ENCODE measurements around the gene PHACTR1. TPM values are rescaled to one million over a fixed set of nuclear protein-coding genes. Genes with fewer than 3 reads are reported as not detected.

The PHACTR1 gene
- total RNA-seq, 1 donor from 2014 or later = 0.26 TPM

GRCh38 chr6:12977806-12978205, 261.2 kb downstream of the PHACTR1 start:
- DNase-seq = no peak
- Mint-ChIP-seq H3K4me1 (no peaks in the 10 kb centered on the region), H3K27me3 (peaks cover 9% of the 10 kb centered on the region), H3K27ac (no peak overlapping the region), H3K36me3 (ENCODE audit: low read depth) (no peaks in the 10 kb centered on the region), H3K4me3 (no peak overlapping the region), H3K9me3 (no peaks in the 10 kb centered on the region)
- intact Hi-C loops (cut with micrococcal nuclease) = no loop called here

GRCh38 chr6:12980741-12981140, 264.2 kb downstream of the PHACTR1 start:
- Mint-ChIP-seq H3K27ac (no peak overlapping the region), H3K9me3 (peaks cover 6% of the 10 kb centered on the region), H3K4me1 (no peaks in the 10 kb centered on the region), H3K4me3 (no peak overlapping the region), H3K27me3 (peaks cover 2% of the 10 kb centered on the region), H3K36me3 (ENCODE audit: low read depth) (no peaks in the 10 kb centered on the region)
- intact Hi-C loops (cut with micrococcal nuclease) = no loop called here
- no peak for DNase-seq

DNA sequence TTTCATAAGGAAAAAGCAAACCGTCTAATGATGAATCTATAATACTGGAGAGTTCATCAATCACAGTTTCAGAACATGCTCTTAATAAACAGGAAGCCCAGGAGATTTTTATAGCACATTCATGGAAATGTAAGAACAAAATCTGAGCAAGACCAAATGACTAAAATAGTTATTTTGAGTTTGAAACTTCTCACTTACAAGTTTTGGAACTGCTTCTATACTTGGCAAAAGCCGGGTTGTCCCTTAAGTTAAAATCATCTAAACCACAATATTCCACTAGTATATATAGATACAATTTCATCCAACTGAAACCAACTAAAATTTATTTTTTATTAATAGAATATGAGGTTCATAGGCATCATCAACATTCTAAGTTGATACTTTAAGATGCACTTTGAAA, 268.2 kb downstream of the PHACTR1 start:
- DNase-seq = no peak
- peaks cover 6% of the 10 kb centered on the region for H3K9me3 Mint-ChIP-seq
- no peaks in the 10 kb centered on the region for H3K36me3 Mint-ChIP-seq (ENCODE audit: low read depth)
- no peak overlapping the region for H3K27ac Mint-ChIP-seq
- peaks cover 4% of the 10 kb centered on the region for H3K27me3 Mint-ChIP-seq
- H3K4me3 Mint-ChIP-seq = no peak overlapping the region
- H3K4me1 Mint-ChIP-seq = no peaks in the 10 kb centered on the region
- intact Hi-C loops (cut with micrococcal nuclease) = no loop called here

- no peak overlapping the region for H3K27ac Mint-ChIP-seq
- H3K4me3 Mint-ChIP-seq = no peak overlapping the region
- intact Hi-C loops (cut with micrococcal nuclease) = no loop called here
- H3K4me1 Mint-ChIP-seq = no peaks in the 10 kb centered on the region
- peaks cover 4% of the 10 kb centered on the region for H3K27me3 Mint-ChIP-seq
- H3K9me3 Mint-ChIP-seq = peaks cover 6% of the 10 kb centered on the region
- no peaks in the 10 kb centered on the region for H3K36me3 Mint-ChIP-seq (ENCODE audit: low read depth)
- no peak for DNase-seq
Observed at GRCh38 chr6:12987783-12988182, 271.2 kb downstream of the PHACTR1 start.

GRCh38 chr6:12990162-12990561, 273.6 kb downstream of the PHACTR1 start:
- Mint-ChIP-seq H3K4me3 (no peak overlapping the region), H3K27me3 (peaks cover 11% of the 10 kb centered on the region), H3K36me3 (ENCODE audit: low read depth) (no peaks in the 10 kb centered on the region), H3K4me1 (no peaks in the 10 kb centered on the region), H3K9me3 (no peaks in the 10 kb centered on the region), H3K27ac (no peak overlapping the region)
- no peak for DNase-seq
- intact Hi-C loops (cut with micrococcal nuclease) = no loop called here

- Mint-ChIP-seq H3K4me1 (no peaks in the 10 kb centered on the region), H3K4me3 (no peak overlapping the region), H3K27me3 (peaks cover 11% of the 10 kb centered on the region), H3K36me3 (ENCODE audit: low read depth) (no peaks in the 10 kb centered on the region), H3K27ac (no peak overlapping the region), H3K9me3 (no peaks in the 10 kb centered on the region)
- intact Hi-C loops (cut with micrococcal nuclease) = no loop called here
- no peak for DNase-seq
Observed at GRCh38 chr6:12991435-12991834, 274.9 kb downstream of the PHACTR1 start.

- Mint-ChIP-seq H3K9me3 (no peaks in the 10 kb centered on the region), H3K4me3 (no peak overlapping the region), H3K27me3 (peaks cover 9% of the 10 kb centered on the region), H3K36me3 (ENCODE audit: low read depth) (no peaks in the 10 kb centered on the region), H3K4me1 (no peaks in the 10 kb centered on the region), H3K27ac (no peak overlapping the region)
- no peak for DNase-seq
- intact Hi-C loops (cut with micrococcal nuclease) = no loop called here
Observed at GRCh38 chr6:12992770-12993169, 276.2 kb downstream of the PHACTR1 start.

- Mint-ChIP-seq H3K4me3 (no peak overlapping the region), H3K36me3 (ENCODE audit: low read depth) (no peaks in the 10 kb centered on the region), H3K9me3 (no peaks in the 10 kb centered on the region), H3K27ac (no peak overlapping the region), H3K27me3 (peaks cover 9% of the 10 kb centered on the region), H3K4me1 (no peaks in the 10 kb centered on the region)
- DNase-seq = no peak
- intact Hi-C loops (cut with micrococcal nuclease) = no loop called here
Observed at GRCh38 chr6:12993283-12993898, 276.8 kb downstream of the PHACTR1 start.

- no peak for DNase-seq
- Mint-ChIP-seq H3K36me3 (ENCODE audit: low read depth) (no peaks in the 10 kb centered on the region), H3K27ac (no peak overlapping the region), H3K4me1 (no peaks in the 10 kb centered on the region), H3K9me3 (no peaks in the 10 kb centered on the region), H3K4me3 (no peak overlapping the region), H3K27me3 (peaks cover 12% of the 10 kb centered on the region)
- intact Hi-C loops (cut with micrococcal nuclease) = no loop called here
Observed at GRCh38 chr6:12995419-12995818, 278.9 kb downstream of the PHACTR1 start.

- no peak overlapping the region for H3K4me3 Mint-ChIP-seq
- no peaks in the 10 kb centered on the region for H3K36me3 Mint-ChIP-seq (ENCODE audit: low read depth)
- no peaks in the 10 kb centered on the region for H3K9me3 Mint-ChIP-seq
- no peak overlapping the region for H3K27ac Mint-ChIP-seq
- intact Hi-C loops (cut with micrococcal nuclease) = no loop called here
- peaks cover 20% of the 10 kb centered on the region for H3K27me3 Mint-ChIP-seq
- no peak for DNase-seq
- no peaks in the 10 kb centered on the region for H3K4me1 Mint-ChIP-seq
Observed at GRCh38 chr6:13000537-13000936, 284.0 kb downstream of the PHACTR1 start.

DNA sequence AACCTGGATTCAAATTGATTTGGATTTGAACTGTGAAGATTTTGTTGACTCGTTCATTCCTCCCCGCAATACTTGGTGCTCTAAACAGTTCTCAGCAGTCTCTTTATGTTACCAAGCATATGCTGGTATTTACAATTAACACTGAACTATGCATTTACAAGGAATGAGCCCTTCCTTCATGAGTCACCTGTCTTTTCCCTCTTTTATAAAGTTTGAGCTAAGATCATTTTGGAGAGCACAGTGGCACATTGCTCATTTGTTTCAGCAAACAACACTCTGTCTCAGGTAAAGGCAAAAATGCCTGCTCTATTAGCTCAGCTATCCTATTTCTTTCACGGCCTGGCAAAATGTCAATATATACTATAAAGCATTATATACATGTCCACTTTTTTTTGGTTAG, 285.4 kb downstream of the PHACTR1 start:
- no peak overlapping the region for H3K27ac Mint-ChIP-seq
- no peak for DNase-seq
- H3K4me1 Mint-ChIP-seq = no peaks in the 10 kb centered on the region
- peaks cover 25% of the 10 kb centered on the region for H3K27me3 Mint-ChIP-seq
- no peaks in the 10 kb centered on the region for H3K36me3 Mint-ChIP-seq (ENCODE audit: low read depth)
- no peaks in the 10 kb centered on the region for H3K9me3 Mint-ChIP-seq
- no peak overlapping the region for H3K4me3 Mint-ChIP-seq
- intact Hi-C loops (cut with micrococcal nuclease) = no loop called here

DNA sequence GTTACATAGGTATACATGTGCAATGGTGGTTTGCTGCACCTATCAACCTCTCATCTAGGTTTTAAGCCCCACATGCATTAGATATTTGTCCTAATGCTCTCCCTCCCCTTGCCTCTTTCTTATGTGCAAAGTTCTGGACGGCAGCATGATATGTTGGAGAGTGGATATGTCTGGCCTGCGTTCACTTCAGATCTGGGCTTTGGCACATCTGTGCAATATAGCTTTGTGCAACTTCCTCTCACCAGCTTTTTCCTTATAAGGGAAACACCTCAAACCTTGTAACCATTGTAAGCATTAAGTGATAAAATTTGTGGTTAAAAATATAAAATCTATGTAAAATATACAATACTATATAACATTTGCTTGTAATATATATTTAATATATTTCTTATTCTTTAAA, 288.0 kb downstream of the PHACTR1 start:
- peaks cover 35% of the 10 kb centered on the region for H3K27me3 Mint-ChIP-seq
- H3K9me3 Mint-ChIP-seq = no peaks in the 10 kb centered on the region
- no peak overlapping the region for H3K4me3 Mint-ChIP-seq
- H3K36me3 Mint-ChIP-seq (ENCODE audit: low read depth) = no peaks in the 10 kb centered on the region
- H3K27ac Mint-ChIP-seq = no peak overlapping the region
- no peak for DNase-seq
- intact Hi-C loops (cut with micrococcal nuclease) = no loop called here
- H3K4me1 Mint-ChIP-seq = no peaks in the 10 kb centered on the region

DNA sequence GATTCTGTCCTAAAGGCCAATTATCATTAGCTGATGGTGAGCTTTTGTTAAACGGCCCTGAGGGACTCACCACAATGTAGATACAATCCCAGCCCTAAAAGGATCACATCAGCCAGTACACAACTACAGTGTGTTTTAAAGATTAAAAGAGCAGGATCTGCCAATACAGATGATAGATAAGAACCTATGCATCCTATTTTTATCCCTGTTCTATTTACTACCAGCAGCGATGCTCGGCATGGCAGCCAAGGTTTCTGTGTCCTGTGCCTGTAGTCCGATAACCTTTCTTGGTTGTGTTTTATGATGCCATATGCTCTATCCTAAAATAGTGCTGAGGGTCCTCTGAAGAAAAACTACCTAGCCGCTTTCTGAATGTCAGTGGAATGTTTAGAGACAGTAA, 289.4 kb downstream of the PHACTR1 start:
- intact Hi-C loops (cut with micrococcal nuclease) = no loop called here
- H3K4me1 Mint-ChIP-seq = no peaks in the 10 kb centered on the region
- no peak for DNase-seq
- no peaks in the 10 kb centered on the region for H3K9me3 Mint-ChIP-seq
- H3K36me3 Mint-ChIP-seq (ENCODE audit: low read depth) = no peaks in the 10 kb centered on the region
- peaks cover 37% of the 10 kb centered on the region for H3K27me3 Mint-ChIP-seq
- no peak overlapping the region for H3K27ac Mint-ChIP-seq
- H3K4me3 Mint-ChIP-seq = no peak overlapping the region

- peaks cover 41% of the 10 kb centered on the region for H3K27me3 Mint-ChIP-seq
- no peak overlapping the region for H3K27ac Mint-ChIP-seq
- H3K36me3 Mint-ChIP-seq (ENCODE audit: low read depth) = no peaks in the 10 kb centered on the region
- no peak for DNase-seq
- H3K4me1 Mint-ChIP-seq = no peaks in the 10 kb centered on the region
- no peak overlapping the region for H3K4me3 Mint-ChIP-seq
- intact Hi-C loops (cut with micrococcal nuclease) = no loop called here
- no peaks in the 10 kb centered on the region for H3K9me3 Mint-ChIP-seq
Observed at GRCh38 chr6:13006578-13007300, 290.2 kb downstream of the PHACTR1 start.

DNA sequence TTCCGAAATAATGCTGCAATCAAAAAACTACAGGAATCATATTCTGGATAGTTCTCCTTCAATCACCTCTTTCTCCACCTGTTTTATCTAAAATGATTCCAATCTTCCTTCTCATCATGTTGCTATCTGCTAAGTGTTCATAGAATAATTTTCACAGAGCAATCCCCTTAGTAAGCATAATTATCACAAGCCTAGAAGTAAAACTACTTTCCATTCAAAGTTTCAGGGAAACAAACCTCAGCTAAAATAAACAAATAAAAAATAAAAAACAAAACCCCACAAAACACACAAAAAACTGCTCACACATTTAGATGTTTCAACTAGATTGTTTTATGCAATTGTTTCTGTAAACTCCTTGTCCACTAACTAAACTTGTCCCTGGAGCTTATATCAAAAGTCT, 291.2 kb downstream of the PHACTR1 start:
- DNase-seq = no peak
- H3K36me3 Mint-ChIP-seq (ENCODE audit: low read depth) = no peaks in the 10 kb centered on the region
- H3K27ac Mint-ChIP-seq = no peak overlapping the region
- H3K4me1 Mint-ChIP-seq = no peaks in the 10 kb centered on the region
- peaks cover 47% of the 10 kb centered on the region for H3K27me3 Mint-ChIP-seq
- intact Hi-C loops (cut with micrococcal nuclease) = no loop called here
- H3K9me3 Mint-ChIP-seq = no peaks in the 10 kb centered on the region
- H3K4me3 Mint-ChIP-seq = no peak overlapping the region
